Karpas-422 (cell line): ENCODE measurements around the gene DLD. TPM values are rescaled to one million over a fixed set of nuclear protein-coding genes. Genes with fewer than 3 reads are reported as not detected.

ENCODE experiments used
- DNase-seq: peaks from one replicate; pipeline ENCODE4 v3.0.0-alpha.2; 2015
- H2AFZ ChIP-seq: fragments of 200-600 bp; sonication (generic); 2 replicates; pipeline ENCODE4 v1.6.1; 2014; ENCODE audit warnings: antibody characterized with exemption, low read length, mixed read lengths
- H3K27ac ChIP-seq: fragments of 200-600 bp; sonication (generic); 2 replicates; pipeline ENCODE4 v1.5.1; 2014; ENCODE audit warnings: mild to moderate bottlenecking, low read length, moderate library complexity
- H3K27me3 ChIP-seq: fragments of 200-600 bp; sonication (generic); 2 replicates; pipeline ENCODE4 v1.6.1; 2014; ENCODE audit warnings: low read length, mixed read lengths
- H3K36me3 ChIP-seq: fragments of 200-600 bp; sonication (generic); 2 replicates; pipeline ENCODE4 v1.6.1; 2014; ENCODE audit warnings: low read length, mixed read lengths; ENCODE audit not compliant: insufficient read depth
- H3K4me1 ChIP-seq: fragments of 200-600 bp; sonication (generic); 2 replicates; pipeline ENCODE4 v1.6.1; 2014; ENCODE audit warnings: mild to moderate bottlenecking, low read length, mixed read lengths
- H3K4me2 ChIP-seq: fragments of 200-600 bp; sonication (generic); 2 replicates; pipeline ENCODE4 v1.6.1; 2014; ENCODE audit warnings: low read length, low read depth, mild to moderate bottlenecking; ENCODE audit not compliant: poor library complexity, severe bottlenecking
- H3K4me3 ChIP-seq: fragments of 200-600 bp; sonication (generic); 2 replicates; pipeline ENCODE4 v1.5.1; 2014; ENCODE audit warnings: mild to moderate bottlenecking, antibody characterized with exemption, low read length, mixed read lengths
- H3K79me2 ChIP-seq: fragments of 200-600 bp; sonication (generic); 2 replicates; pipeline ENCODE4 v1.6.1; 2014; ENCODE audit warnings: mild to moderate bottlenecking, low read length, mixed read lengths
- H3K9ac ChIP-seq: fragments of 200-600 bp; sonication (generic); 2 replicates; pipeline ENCODE4 v1.6.0; 2014; ENCODE audit warnings: low read length
- H3K9me2 ChIP-seq: fragments of 200-600 bp; sonication (generic), shearing (Covaris generic); replicated peaks from 2 replicates; pipeline ENCODE4 v1.6.0; 2014; ENCODE audit warnings: mild to moderate bottlenecking, low read length, moderate library complexity; ENCODE audit not compliant: insufficient read depth
- H3K9me3 ChIP-seq: fragments of 300-700, 200-600 bp; sonication (generic); 2 replicates; pipeline ENCODE4 v1.6.1; 2014; ENCODE audit warnings: low read length, mixed read lengths
- H4K20me1 ChIP-seq: fragments of 200-600 bp; sonication (generic); 2 replicates; pipeline ENCODE4 v1.6.1; 2014; ENCODE audit warnings: mild to moderate bottlenecking, antibody characterized with exemption, low read length, low read depth; ENCODE audit not compliant: insufficient read depth
- total RNA-seq: library from RNA; depleted of rRNA; stranded (reverse); fragments of >200 nt; shearing (Covaris generic); gene quantifications from 2 replicates; pipeline ENCODE4 v1.2.3, GENCODE V29; 2014; ENCODE audit warnings: low replicate concordance; rRNA removed

The DLD gene
- total RNA-seq, 1 experiment from 2014 or later, result 103 TPM

DNA sequence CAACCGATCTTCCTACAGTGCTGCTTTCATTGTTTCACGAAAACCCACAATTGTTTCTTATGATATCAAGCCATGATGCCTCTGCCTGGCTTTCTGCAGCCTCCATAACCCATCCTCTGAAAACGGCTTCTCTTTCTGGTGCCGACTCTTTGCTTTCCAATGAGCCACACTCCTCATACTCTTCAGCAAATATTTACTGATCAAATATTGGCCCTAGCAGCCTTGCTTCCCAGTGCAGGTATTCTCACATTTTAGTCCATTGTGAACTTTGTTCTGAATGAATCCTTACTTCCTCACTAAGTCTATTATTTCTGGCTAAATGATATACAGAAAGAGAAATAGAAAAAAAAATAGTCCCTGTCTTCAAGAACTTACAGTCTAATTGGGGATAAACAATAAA is 76.4 kb downstream of the DLD start:
- Histone ChIP-seq H3K4me3 (no peak overlapping the region), H4K20me1 (no peaks in the 10 kb centered on the region), H2AFZ (no peak overlapping the region), H3K9me2 (no peaks in the 10 kb centered on the region), H3K27me3 (no peaks in the 10 kb centered on the region), H3K9me3 (no peaks in the 10 kb centered on the region), H3K36me3 (no peaks in the 10 kb centered on the region), H3K79me2 (no peaks in the 10 kb centered on the region), H3K4me2 (no peak overlapping the region), H3K27ac (no peak overlapping the region), H3K4me1 (no peaks in the 10 kb centered on the region), H3K9ac (no peak overlapping the region)
- DNase-seq, result no peak

DNA sequence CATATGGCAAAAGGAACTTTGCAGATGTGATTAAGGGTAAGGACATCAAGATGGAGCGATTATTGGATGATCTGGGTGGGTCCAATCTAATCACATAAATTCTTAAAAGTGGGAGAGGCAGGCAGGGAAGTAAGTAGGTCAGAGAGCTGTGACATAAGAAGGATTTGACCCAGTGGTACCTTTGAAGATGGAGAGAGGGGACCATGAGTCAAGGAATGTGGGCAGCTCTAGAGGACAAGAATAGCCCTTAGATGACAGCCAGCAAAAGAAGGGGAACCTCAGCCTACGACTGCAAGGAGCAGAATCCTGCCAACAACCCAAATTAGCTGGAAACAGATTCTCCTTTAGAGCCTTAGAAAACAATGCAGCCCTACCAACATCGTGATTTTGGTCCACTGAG is 77.5 kb downstream of the DLD start:
- H3K9me3 ChIP-seq, result no peaks in the 10 kb centered on the region
- H3K4me1 ChIP-seq, result no peaks in the 10 kb centered on the region
- H3K79me2 ChIP-seq, result no peaks in the 10 kb centered on the region
- H3K9ac ChIP-seq, result no peak overlapping the region
- no peak overlapping the region for H2AFZ ChIP-seq
- no peak overlapping the region for H3K4me3 ChIP-seq
- no peak overlapping the region for H3K4me2 ChIP-seq
- H3K27ac ChIP-seq, result no peak overlapping the region
- no peaks in the 10 kb centered on the region for H3K36me3 ChIP-seq
- no peaks in the 10 kb centered on the region for H4K20me1 ChIP-seq
- no peak for DNase-seq
- H3K9me2 ChIP-seq, result no peaks in the 10 kb centered on the region
- H3K27me3 ChIP-seq, result no peaks in the 10 kb centered on the region

DNA sequence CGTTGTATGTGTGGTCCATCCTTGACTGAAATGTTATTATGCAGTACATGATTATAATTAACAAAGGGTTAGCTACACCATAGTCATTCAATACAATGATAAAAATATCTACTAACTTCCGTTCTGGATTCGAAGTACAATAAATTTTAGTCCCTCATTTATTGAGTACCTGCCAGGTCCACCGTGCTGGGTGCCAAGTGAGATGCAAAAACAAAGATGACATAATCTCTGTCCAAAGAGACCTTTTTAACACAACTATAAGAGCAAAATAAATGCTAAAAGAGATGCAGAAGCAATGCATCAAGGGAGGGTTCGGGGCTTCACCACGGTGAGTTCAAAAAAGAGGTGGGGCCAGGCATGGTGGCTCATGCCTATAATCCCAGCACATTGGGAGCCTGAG is 78.9 kb downstream of the DLD start:
- no peaks in the 10 kb centered on the region for H3K4me1 ChIP-seq
- H4K20me1 ChIP-seq, result no peaks in the 10 kb centered on the region
- no peak overlapping the region for H3K4me3 ChIP-seq
- no peaks in the 10 kb centered on the region for H3K79me2 ChIP-seq
- H3K4me2 ChIP-seq, result no peak overlapping the region
- no peaks in the 10 kb centered on the region for H3K9me2 ChIP-seq
- no peaks in the 10 kb centered on the region for H3K9me3 ChIP-seq
- no peaks in the 10 kb centered on the region for H3K36me3 ChIP-seq
- H3K27me3 ChIP-seq, result no peaks in the 10 kb centered on the region
- no peak overlapping the region for H3K27ac ChIP-seq
- H2AFZ ChIP-seq, result no peak overlapping the region
- H3K9ac ChIP-seq, result no peak overlapping the region
- no peak for DNase-seq

Other genes starting within 250 kb of the DLD start
- 0.04 and 0.19 TPM in 2 replicates for gene SLC26A4, start 230.4 kb upstream of the DLD start, total RNA-seq
- 28.3 and 35.0 TPM in 2 replicates for gene CBLL1, start 147.0 kb upstream of the DLD start, total RNA-seq
- gene SLC26A3, start 88.0 kb upstream of the DLD start, total RNA-seq, result not detected in 2 replicates
- not detected in 2 replicates for gene LAMB1, start 112.0 kb downstream of the DLD start, total RNA-seq
- not detected in 2 replicates for gene LAMB4, start 239.2 kb downstream of the DLD start, total RNA-seq